Psoas muscle (tissue), 8 donors: ENCODE results near the gene CASZ1. TPM values are rescaled to one million over a fixed set of nuclear protein-coding genes. Genes with fewer than 3 reads are reported as not detected.

Experiments
- ATAC-seq, 4 donors: fragments of 200-7000 bp; cut with Tn5 transposase; one replicate each; pipeline ENCODE4 v1.9.1; 2020; ENCODE audit warnings: moderate library complexity in 3 of 4, mild to moderate bottlenecking in 2 of 4
- DNase-seq, 2 donors: peaks; one replicate each; pipeline ENCODE4 v3.0.0-alpha.2; 2020
- H3K27ac ChIP-seq: fragments of 200-600 bp; one replicate; pipeline ENCODE4 v1.8.0; 2022
- H3K27me3 ChIP-seq, 3 donors: fragments of 200-600 bp in 1 of 3; one replicate each; pipeline versions ENCODE4 v1.6.1 to v1.8.0; 2013 to 2022; ENCODE audit warnings: low read length in 2 of 3, mild to moderate bottlenecking in 2 of 3, moderate library complexity in 1 of 3; ENCODE audit not compliant: insufficient read depth in 3 of 3
- H3K36me3 ChIP-seq, 2 donors: fragments of 200-600 bp in 1 of 2; one replicate each; pipeline versions ENCODE4 v1.6.1 to v1.8.0; 2013 to 2022; ENCODE audit warnings: low read depth in 1 of 2, mild to moderate bottlenecking in 1 of 2, moderate library complexity in 1 of 2; ENCODE audit not compliant: insufficient read depth in 1 of 2
- H3K4me1 ChIP-seq: fragments of 200-600 bp; one replicate; pipeline ENCODE4 v1.8.0; 2022
- H3K4me3 ChIP-seq: fragments of 200-600 bp; one replicate; pipeline ENCODE4 v1.8.0; 2022; ENCODE audit warnings: mild to moderate bottlenecking
- H3K9me3 ChIP-seq: fragments of 200-600 bp; one replicate; pipeline ENCODE4 v1.8.0; 2022
- CTCF ChIP-seq: fragments of 200-600 bp; IDR thresholded peaks from one replicate; pipeline ENCODE4 v1.8.0; 2022; ENCODE audit warnings: antibody characterized with exemption
- WGBS, 3 donors: extraction: QIAGEN DNeasy Blood & Tissue Kit; methylation state at CpG; one replicate each; pipeline versions ENCODE4 v1.1.6 to v1.1.7; 2013; 5-methylcytosine and 5-hydroxymethylcytosine counted together
- intact Hi-C, 2 donors: fragments of 100-400 bp; cut with DNase I; formaldehyde crosslinking; loops; one replicate each; pipeline versions ENCODE4 v1.11.0 to v1.14.2; 2022
- polyA plus RNA-seq, 3 donors: library from polyadenylated mRNA; stranded (reverse); fragments of 200-250 nt; gene quantifications; one replicate each; pipeline ENCODE4 v1.2.3, GENCODE V29; 2013
- total RNA-seq, 4 donors: library from RNA; stranded (reverse); fragmentation: NEBNext Ultra II Directional in 2 of 4; extraction: Animal tissue kit (Norgen Biotek cat#: 25700) in 2 of 4; gene quantifications; one replicate each; pipeline versions ENCODE4 v1.2.1 to v1.2.4, GENCODE V29; 2021 to 2023
- donor health status: healthy with polysubstance abuse.
- donor health status: DM: no; HTN: no; CAD: no; lungs with moderate emphysema.
- donor health status: Bipolar disorder and iron deficiency.
- donor health status: healthy.
- donor health status: DM: yes; HTN: yes; CAD: no.
- donor health status: DM: no; HTN: no; CAD: no.
- donor health status: DM: no; HTN: no; CAD: no.
- donor health status: DM: yes; HTN: yes; CAD: no.

CASZ1 gene
- total and polyA plus RNA-seq, 7 donors, result 2.6 to 83.3 (median 53.1) TPM

- Histone ChIP-seq H3K4me3 (no peak overlapping the region), H3K36me3 (peaks cover 0 to 3% of the 10 kb centered on the region in 2 donors), H3K27ac (no peak overlapping the region), H3K27me3 (no peaks in the 10 kb centered on the region), H3K4me1 (peaks cover 52% of the 10 kb centered on the region), H3K9me3 (no peaks in the 10 kb centered on the region)
- WGBS, 3 donors, result 72 to 82% (median 73%) methylated on average over 7 of the region's 7 CpGs
- no peak for TF ChIP-seq CTCF
- intact Hi-C loops, result no loop called here
- DNase-seq (peak in 1 of 2 donors; percentile 37), ATAC-seq (no peak)
Observed at GRCh38 chr1:10772711-10773110, 23.7 kb downstream of the CASZ1 start.

DNA sequence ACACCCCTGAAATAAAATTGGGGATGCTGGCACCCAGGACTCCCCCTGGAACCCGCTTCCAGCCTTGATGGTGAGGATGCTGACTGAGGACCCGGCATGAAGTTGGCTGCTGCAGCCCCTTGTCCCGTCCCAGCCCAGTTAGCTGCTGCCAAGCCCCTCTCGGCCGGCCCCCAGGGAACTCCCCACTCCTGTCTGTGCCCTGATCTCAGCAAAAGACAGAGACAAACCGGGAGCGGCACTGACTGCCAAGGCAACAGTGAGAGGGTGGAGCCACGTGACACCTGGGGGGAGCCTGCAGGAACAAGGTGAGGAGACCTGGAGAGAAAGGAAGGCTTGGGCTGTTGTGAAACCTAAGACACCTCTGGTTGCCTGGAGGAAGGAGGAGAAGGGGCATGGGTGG lies 24.7 kb downstream of the CASZ1 start:
- DNase-seq (peak in 1 of 2 donors; percentile 50), ATAC-seq (no peak)
- H3K4me3 ChIP-seq, result no peak overlapping the region
- H3K4me1 ChIP-seq, result peaks cover 54% of the 10 kb centered on the region
- H3K27ac ChIP-seq, result no peak overlapping the region
- no peaks in the 10 kb centered on the region for H3K9me3 ChIP-seq
- no peaks in the 10 kb centered on the region for H3K27me3 ChIP-seq
- 79 to 94% (median 80%) methylated on average over 8 of the region's 8 CpGs for WGBS, 3 donors
- no peak for TF ChIP-seq CTCF
- intact Hi-C loops, result no loop called here
- H3K36me3 ChIP-seq, result no peaks in the 10 kb centered on the region

GRCh38 chr1:10768552-10768951 lies 27.9 kb downstream of the CASZ1 start:
- DNase-seq (peak in 1 of 2 donors; percentile 26), ATAC-seq (peak in 1 of 4 donors; percentile 22)
- no peak for TF ChIP-seq CTCF
- no peak overlapping the region for H3K27ac ChIP-seq
- H3K36me3 ChIP-seq, result no peaks in the 10 kb centered on the region
- peaks cover 53% of the 10 kb centered on the region for H3K4me1 ChIP-seq
- WGBS, 3 donors, result 78 to 87% (median 82%) methylated on average over 7 of the region's 7 CpGs
- intact Hi-C loops, result no loop called here
- H3K9me3 ChIP-seq, result no peaks in the 10 kb centered on the region
- H3K4me3 ChIP-seq, result no peak overlapping the region
- no peaks in the 10 kb centered on the region for H3K27me3 ChIP-seq

- H3K27me3 ChIP-seq, result no peaks in the 10 kb centered on the region
- H3K9me3 ChIP-seq, result no peaks in the 10 kb centered on the region
- intact Hi-C loops, result no loop called here
- DNase-seq, result peak in 1 of 2 donors; percentile 46
- no peak for ATAC-seq
- H3K4me1 ChIP-seq, result peaks cover 53% of the 10 kb centered on the region
- no peak overlapping the region for H3K27ac ChIP-seq
- TF ChIP-seq CTCF, result no peak
- no peaks in the 10 kb centered on the region for H3K36me3 ChIP-seq
- WGBS, 3 donors, result 66 to 75% (median 67%) methylated on average over 9 of the region's 9 CpGs
- no peak overlapping the region for H3K4me3 ChIP-seq
Observed at GRCh38 chr1:10767282-10767681, 29.2 kb downstream of the CASZ1 start.
